Heart right ventricle (tissue), 16 donors: ENCODE results near the gene SDCCAG8. TPM values are rescaled to one million over a fixed set of nuclear protein-coding genes. Genes with fewer than 3 reads are reported as not detected.
A peak's percentile ranks its signal among the peaks of the same experiment; 100 is the strongest.

ENCODE experiments used
- ATAC-seq, 8 donors: fragments of 200-7000 bp; cut with Tn5 transposase; one replicate each; pipeline ENCODE4 v1.9.1; 2020; ENCODE audit warnings: mild to moderate bottlenecking in 8 of 8, moderate library complexity in 8 of 8, moderate number of reproducible peaks in 1 of 8
- DNase-seq, 2 donors: peaks; one replicate each; pipeline ENCODE4 v3.0.0-alpha.2; 2020
- H3K27ac ChIP-seq, 10 donors: fragments of 200-600 bp; sonication (generic) in 2 of 10; one replicate each; pipeline versions ENCODE4 v1.5.0 to v1.8.0; 2020 to 2022; ENCODE audit warnings: mild to moderate bottlenecking in 3 of 10
- H3K27me3 ChIP-seq, 7 donors: fragments of 200-600 bp; one replicate each; pipeline ENCODE4 v1.8.0; 2021 to 2022; ENCODE audit warnings: mild to moderate bottlenecking in 2 of 7
- H3K36me3 ChIP-seq, 9 donors: fragments of 200-600 bp; sonication (generic) in 1 of 9; one replicate each; pipeline versions ENCODE4 v1.5.0 to v1.8.0; 2020 to 2022; ENCODE audit warnings: mild to moderate bottlenecking in 2 of 9
- H3K4me1 ChIP-seq, 9 donors: fragments of 200-600 bp; sonication (generic) in 1 of 9; one replicate each; pipeline versions ENCODE4 v1.5.0 to v1.8.0; 2020 to 2022; ENCODE audit warnings: mild to moderate bottlenecking in 4 of 9
- H3K4me3 ChIP-seq, 10 donors: fragments of 200-600 bp; sonication (generic) in 2 of 10; one replicate each; pipeline versions ENCODE4 v1.5.0 to v1.8.0; 2020 to 2022; ENCODE audit warnings: mild to moderate bottlenecking in 7 of 10, moderate library complexity in 2 of 10
- H3K9me3 ChIP-seq, 11 donors: fragments of 200-600 bp in 10 of 11; sonication (generic) in 2 of 11; one replicate each; pipeline versions ENCODE4 v1.5.0 to v1.8.0; 2013 to 2022; ENCODE audit warnings: mild to moderate bottlenecking in 2 of 11, control low read depth in 1 of 11, moderate library complexity in 1 of 11
- WGBS, 2 donors: extraction: QIAGEN DNeasy Blood & Tissue Kit; methylation state at CpG; one replicate each; pipeline ENCODE4 v1.1.7; 2013; ENCODE audit warnings: inconsistent platforms in 1 of 2; 5-methylcytosine and 5-hydroxymethylcytosine counted together
- intact Hi-C, 10 donors: fragments of 100-400 bp; cut with DNase I; formaldehyde crosslinking; loops; one replicate each; pipeline versions ENCODE4 v1.11.1 to v1.14.2; 2022
- polyA plus RNA-seq, 2 donors: library from polyadenylated mRNA; stranded (reverse); fragments of 200-250 nt; gene quantifications; one replicate each; pipeline ENCODE4 v1.2.3, GENCODE V29; 2013
- total RNA-seq, 10 donors: library from RNA; stranded (reverse); fragmentation: NEBNext Ultra II Directional in 3 of 10; extraction: Animal tissue kit (Norgen Biotek cat#: 25700) in 3 of 10; gene quantifications; one replicate each; pipeline versions ENCODE4 v1.2.1 to v1.2.4, GENCODE V29; 2021 to 2023
- TF ChIP-seq, protein P1 (sequence below), 9 donors: fragments of 200-600 bp; sonication (generic) in 2 of 9; IDR thresholded peaks; one replicate each; pipeline versions ENCODE4 v1.5.0 to v1.8.0; 2021 to 2022; ENCODE audit warnings: antibody characterized with exemption in 9 of 9, mild to moderate bottlenecking in 5 of 9, moderate library complexity in 1 of 9
- donor health status: Arrhythmogenic right ventricular cardiomyopathy.
- donor health status: ischemic (EF 13 %, LVEDD 7.1; RV severe dilation, severe dysfunction).
- donor health status: healthy with polysubstance abuse.
- donor health status: DM: no; HTN: yes; CAD: no.
- donor health status: DM: no; HTN: no; CAD: no.
- donor health status: ischemic (EF 25% LVEDD 6.9; RV normal size, moderate dysfunction).
- donor health status: ischemic (EF 25% LVEDD 5.7; RV mildly dilated, moderate dysfunction).
- donor health status: healthy.
- donor health status: DM: yes; HTN: yes; CAD: no.
- donor health status: Ischemic cardiomyopathy.
- donor health status: ischemic (EF 35%, LVEDD 5.7; RV mildly dilated, moderate dysfunction).
- donor health status: nonischemic (EF 11% LVEDD 7.7; RV severe dilation, severe dysfunction).
- donor health status: DM: yes; HTN: yes; CAD: no.
- donor health status: PGD.
- donor health status: ischemic (EF 29% LVEDD 5.4; RV normal size, mild dysfunction).
- donor health status: nonischemic (EF 23%, LVEDD 6.1; RV moderate dilation, normal function).

Gene SDCCAG8
- total and polyA plus RNA-seq, 12 donors, result 7.7 to 37.1 (median 26.3) TPM

DNA sequence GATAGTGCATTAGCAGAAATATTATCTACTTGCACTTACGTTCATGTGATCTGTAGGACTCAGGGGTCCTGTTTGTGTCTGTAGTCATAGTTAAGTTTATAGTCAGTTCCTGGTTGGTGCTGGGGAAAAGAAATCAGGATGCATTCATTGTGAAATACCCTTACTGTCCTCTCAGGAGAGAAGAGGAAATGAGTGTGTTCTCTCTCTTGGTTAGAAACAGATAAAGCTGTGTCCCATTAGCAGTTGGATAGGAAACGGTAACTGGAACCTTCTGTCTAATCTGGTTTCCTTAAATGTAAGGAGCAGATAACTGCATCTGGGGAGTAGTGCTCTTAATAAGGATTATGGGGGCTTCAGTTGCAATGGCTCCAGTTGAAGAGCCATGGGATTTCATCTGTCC lies 8.9 kb downstream of the SDCCAG8 start:
- DNase-seq, result no peak
- TF ChIP-seq, protein P1, sequence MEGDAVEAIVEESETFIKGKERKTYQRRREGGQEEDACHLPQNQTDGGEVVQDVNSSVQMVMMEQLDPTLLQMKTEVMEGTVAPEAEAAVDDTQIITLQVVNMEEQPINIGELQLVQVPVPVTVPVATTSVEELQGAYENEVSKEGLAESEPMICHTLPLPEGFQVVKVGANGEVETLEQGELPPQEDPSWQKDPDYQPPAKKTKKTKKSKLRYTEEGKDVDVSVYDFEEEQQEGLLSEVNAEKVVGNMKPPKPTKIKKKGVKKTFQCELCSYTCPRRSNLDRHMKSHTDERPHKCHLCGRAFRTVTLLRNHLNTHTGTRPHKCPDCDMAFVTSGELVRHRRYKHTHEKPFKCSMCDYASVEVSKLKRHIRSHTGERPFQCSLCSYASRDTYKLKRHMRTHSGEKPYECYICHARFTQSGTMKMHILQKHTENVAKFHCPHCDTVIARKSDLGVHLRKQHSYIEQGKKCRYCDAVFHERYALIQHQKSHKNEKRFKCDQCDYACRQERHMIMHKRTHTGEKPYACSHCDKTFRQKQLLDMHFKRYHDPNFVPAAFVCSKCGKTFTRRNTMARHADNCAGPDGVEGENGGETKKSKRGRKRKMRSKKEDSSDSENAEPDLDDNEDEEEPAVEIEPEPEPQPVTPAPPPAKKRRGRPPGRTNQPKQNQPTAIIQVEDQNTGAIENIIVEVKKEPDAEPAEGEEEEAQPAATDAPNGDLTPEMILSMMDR (IDR thresholded peaks at IDR 0.05), result no peak
- no peaks in the 10 kb centered on the region for H3K36me3 ChIP-seq
- peaks cover 6 to 82% (median 40%) of the 10 kb centered on the region in 9 donors for H3K4me1 ChIP-seq
- intact Hi-C loops, result no loop called here
- no peak overlapping the region for H3K4me3 ChIP-seq
- WGBS, 2 donors, result 29 to 41% methylated on average over 2 of the region's 2 CpGs
- H3K27ac ChIP-seq, result peak overlapping the region in 3 of 10 donors; percentile 29 to 84 (median 32)
- H3K9me3 ChIP-seq, result no peaks in the 10 kb centered on the region
- no peaks in the 10 kb centered on the region for H3K27me3 ChIP-seq
- ATAC-seq, result peak in 7 of 8 donors; percentile 29 to 74 (median 60)

DNA sequence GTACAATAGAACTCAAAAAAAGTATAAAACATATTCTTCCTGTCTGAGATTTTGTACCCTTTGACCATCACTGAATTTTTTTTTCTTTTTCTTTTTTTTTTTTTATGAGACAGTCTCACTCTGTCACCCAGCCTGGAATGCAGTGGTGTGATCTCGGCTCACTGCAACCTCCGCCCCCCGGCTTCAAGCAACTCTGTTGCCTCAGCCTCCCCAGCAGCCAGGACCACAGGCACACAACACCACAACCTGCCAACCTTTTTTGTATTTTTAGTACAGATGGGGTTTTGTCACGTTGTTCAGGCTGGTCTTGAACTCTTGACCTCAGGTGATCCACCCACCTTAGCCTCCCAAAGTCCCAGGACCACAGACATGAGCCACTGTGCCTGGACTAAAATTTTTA lies 10.4 kb downstream of the SDCCAG8 start:
- intact Hi-C loops, result no loop called here

DNA sequence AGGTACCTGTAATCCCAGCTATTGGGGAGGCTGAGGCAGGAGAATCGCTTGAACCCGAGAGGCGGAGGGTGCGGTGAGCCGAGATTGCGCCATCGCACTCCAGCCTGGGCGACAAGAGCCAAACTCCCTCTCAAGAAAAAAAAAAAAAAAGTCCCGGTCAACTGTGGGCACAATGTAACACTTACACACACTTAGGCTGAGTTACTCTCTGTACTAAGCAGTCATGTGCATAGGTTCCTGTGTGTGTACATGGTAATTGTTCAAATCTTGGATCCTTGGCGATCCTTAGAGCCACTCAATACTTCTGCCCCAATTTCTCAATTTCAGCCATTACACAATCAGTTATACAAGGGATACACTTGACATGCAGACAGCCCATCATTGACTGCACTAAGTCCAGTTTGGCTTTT lies 11.6 kb downstream of the SDCCAG8 start:
- WGBS, 2 donors, result 83 to 95% methylated on average over 10 of the region's 10 CpGs
- DNase-seq, result no peak
- H3K27me3 ChIP-seq, result no peaks in the 10 kb centered on the region
- H3K4me1 ChIP-seq, result peaks cover 0 to 77% (median 47%) of the 10 kb centered on the region in 9 donors
- TF ChIP-seq, protein P1 (IDR thresholded peaks at IDR 0.05), result no peak
- intact Hi-C loops, result no loop called here
- ATAC-seq, result peak in 3 of 8 donors; percentile 16 to 55 (median 51)
- peaks cover 0 to 26% (median 0%) of the 10 kb centered on the region in 9 donors for H3K36me3 ChIP-seq
- no peaks in the 10 kb centered on the region for H3K9me3 ChIP-seq
- H3K27ac ChIP-seq, result peak overlapping the region in 5 of 10 donors; percentile 4 to 84 (median 36)
- peak overlapping the region in 1 of 10 donors; percentile 17 for H3K4me3 ChIP-seq

More for the DNA sequence above, 10.4 kb downstream of the SDCCAG8 start:
- Histone ChIP-seq H3K9me3 (no peaks in the 10 kb centered on the region), H3K27me3 (no peaks in the 10 kb centered on the region), H3K4me3 (no peak overlapping the region), H3K27ac (peak overlapping the region in 1 of 10 donors; percentile 84), H3K36me3 (peaks cover 0 to 14% (median 0%) of the 10 kb centered on the region in 9 donors), H3K4me1 (peaks cover under 1 to 81% (median 45%) of the 10 kb centered on the region in 9 donors)
- no peak for DNase-seq
- ATAC-seq, result no peak
- TF ChIP-seq, protein P1 (IDR thresholded peaks at IDR 0.05), result no peak
- WGBS, 2 donors, result 93 to 96% methylated on average over 4 of the region's 4 CpGs

DNA sequence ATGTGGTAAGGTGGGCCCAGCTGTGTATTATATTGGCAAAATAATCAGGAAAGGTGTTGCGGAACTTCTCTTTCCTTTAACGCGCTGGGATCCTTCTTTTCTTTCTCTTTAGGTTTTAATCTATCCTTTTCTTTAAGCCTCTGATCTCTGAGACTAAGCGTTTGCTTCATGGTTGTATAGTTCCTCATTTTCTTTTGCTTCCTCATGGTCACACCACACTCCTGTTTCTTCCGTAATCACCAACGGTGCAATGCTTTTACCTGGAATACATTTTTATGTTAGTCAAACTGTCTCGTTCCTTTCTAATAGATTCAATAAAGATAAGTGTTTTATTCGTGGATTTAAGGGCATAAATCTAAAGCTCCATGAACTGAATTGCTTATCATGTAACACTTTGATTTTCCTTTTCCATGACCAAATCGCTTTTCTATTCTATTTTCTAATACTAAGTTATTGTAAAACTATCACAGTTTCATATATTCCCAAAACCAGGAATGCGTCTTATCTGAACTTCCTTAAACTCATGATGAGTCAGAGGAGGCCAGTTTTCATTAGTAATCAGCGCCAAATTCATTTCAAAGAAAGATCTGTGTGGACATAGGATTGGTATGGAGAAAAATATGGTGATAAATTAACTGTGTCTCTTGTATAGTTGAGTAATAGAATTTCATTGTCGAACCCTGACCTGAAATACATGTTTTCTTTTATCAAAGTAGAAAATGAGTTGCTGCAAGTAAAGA lies 12.2 kb downstream of the SDCCAG8 start:
- Histone ChIP-seq H3K4me3 (peak overlapping the region in 1 of 10 donors; percentile 17), H3K36me3 (peaks cover 0 to 32% (median 0%) of the 10 kb centered on the region in 9 donors), H3K4me1 (peaks cover 0 to 77% (median 47%) of the 10 kb centered on the region in 9 donors), H3K27me3 (no peaks in the 10 kb centered on the region), H3K9me3 (no peaks in the 10 kb centered on the region), H3K27ac (peak overlapping the region in 6 of 10 donors; percentile 4 to 84 (median 33))
- WGBS, 2 donors, result 71 to 74% methylated on average over 12 of the region's 12 CpGs
- ATAC-seq (peak in 1 of 8 donors; percentile 40), DNase-seq (no peak)
- intact Hi-C loops, result no loop called here
- TF ChIP-seq, protein P1 (IDR thresholded peaks at IDR 0.05), result no peak
